DMS114 treated with DMSO at 0.1 percent for 48 hours (cell line): ENCODE measurements around the gene MRGPRG.
"Not testable (repeated sequence)": the region's sequence is repeated elsewhere in the genome, so short reads cannot be mapped to it uniquely, and the experiment has no call there.

Experiments
- DNase-seq: peaks from one replicate; lab custom pipeline; 2025; ENCODE audit not compliant: unreplicated experiment; lab: John Stamatoyannopoulos, UW

MRGPRG gene

GRCh38 chr11:3218483-3219280 lies at the start of gene MRGPRG:
MRGPRG (minus strand) TSS chr11:3218813; CDS start chr11:3218813, 0 bp downstream.
- DNase-seq, result no peak

- DNase-seq, result not testable (repeated sequence)
These were observed 43.9 kb upstream of the MRGPRG start for GRCh38 chr11:3262548-3262947.

DNA sequence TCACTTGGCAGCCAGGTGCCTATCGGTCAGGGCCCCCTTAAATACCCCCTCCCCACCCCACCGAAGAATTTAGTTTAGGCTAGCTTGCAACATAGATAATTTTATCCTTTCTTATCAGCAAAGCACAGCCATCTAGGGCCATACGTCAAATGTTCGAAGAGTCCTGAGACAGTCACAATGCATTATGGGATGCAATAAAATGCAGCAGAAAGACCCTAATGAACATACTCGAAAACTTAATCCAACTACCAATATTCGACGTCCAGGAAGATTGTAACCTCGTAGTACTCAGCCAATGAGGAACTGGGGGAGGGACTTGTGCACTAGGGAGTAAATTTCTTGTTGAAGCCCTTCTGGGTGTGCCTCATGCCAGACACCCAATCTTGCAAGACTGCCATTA lies 43.2 kb upstream of the MRGPRG start:
- DNase-seq, result not testable (repeated sequence)

DNA sequence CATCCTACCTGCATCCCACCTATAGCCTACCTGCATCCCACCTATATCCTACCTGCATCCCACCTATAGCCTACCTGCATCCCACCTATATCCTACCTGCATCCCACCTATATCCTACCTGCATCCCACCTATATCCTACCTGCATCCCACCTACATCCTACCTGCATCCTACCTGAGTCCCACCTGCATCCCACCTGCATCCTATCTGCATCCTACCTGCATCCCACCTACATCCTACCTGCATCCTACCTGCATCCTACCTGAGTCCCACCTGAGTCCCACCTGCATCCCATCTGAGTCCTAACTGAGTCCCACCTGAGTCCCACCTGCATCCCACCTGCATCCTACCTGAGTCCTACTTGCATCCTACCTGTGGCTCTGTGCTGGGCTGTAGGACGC lies 38.9 kb upstream of the MRGPRG start:
- DNase-seq, result not testable (repeated sequence)

DNA sequence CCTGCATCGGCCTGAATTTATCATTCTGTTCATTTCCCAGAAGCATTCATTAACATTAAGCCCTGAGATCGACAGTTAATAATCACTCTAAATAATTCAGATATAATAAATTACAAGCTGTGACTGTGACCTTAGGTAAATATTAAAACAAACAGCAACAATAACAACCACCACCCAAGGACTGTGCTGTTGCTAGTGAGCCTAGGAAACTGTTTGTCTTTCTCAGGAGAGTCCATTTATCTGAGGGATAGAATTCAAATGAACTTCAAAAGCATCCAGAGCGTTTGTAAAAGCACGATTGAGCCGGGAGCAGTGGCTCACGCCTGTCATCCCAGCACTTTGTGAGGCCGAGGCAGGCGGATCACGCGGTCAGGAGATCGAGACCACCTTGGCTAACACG lies 36.6 kb upstream of the MRGPRG start:
- DNase-seq, result not testable (repeated sequence)

GRCh38 chr11:3254773-3255172 lies 36.2 kb upstream of the MRGPRG start:
- not testable (repeated sequence) for DNase-seq

DNA sequence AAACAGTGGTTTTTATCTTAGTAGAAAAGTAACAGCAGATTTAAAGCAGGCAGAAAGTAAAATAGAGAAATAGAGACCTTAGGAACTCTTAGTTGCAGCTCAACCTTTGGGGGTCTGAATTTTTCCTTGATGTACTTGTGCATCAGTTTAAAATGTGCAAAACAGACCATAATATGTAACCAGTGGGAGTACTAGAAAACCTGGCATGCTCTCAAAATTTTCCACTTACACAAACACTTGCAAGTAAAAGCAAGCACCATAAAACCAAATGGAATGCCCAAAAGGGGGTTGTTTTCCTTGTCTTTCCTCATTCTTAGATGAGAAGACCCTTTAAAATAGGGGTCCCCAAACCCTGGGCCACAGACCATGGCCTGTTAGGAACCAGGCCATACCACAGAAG lies 26.5 kb upstream of the MRGPRG start:
- DNase-seq, result no peak

DNA sequence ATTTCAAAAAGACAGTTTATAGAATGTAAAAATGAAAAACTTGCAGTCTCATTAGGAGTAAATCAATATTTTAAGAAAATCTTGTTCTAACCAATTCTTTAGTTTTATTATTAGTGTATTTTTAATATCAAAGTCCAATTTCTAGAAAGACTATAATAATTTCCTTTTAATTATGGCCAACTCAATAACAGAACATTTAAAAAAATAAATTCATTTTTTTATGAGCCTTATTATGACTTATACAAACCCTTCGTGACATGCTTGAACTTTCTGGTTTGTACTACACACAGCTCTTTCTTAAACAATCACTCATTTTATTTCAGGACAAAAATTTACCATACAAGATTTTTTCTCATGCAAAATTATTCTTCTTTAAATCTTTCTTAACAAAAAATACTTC lies 25.3 kb upstream of the MRGPRG start:
- DNase-seq, result no peak

DNA sequence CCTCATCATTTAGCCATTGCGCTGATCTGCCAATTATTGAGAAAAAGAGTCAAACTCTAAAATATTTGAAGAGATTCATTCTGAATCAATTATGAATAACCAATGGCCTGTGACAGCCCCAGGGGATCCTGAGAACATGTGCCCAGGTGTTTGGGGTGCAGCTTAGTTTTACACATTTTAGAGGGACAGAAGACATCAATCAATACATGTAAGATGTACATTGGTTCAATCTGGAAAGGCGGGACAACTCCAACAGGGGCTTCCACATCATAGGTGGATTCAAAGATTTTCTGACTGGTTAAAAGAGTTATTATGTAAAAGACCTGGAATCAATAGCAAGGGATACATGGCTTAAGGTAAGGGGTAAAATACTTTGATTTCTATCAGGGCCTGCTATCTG lies 18.5 kb upstream of the MRGPRG start:
- DNase-seq, result no peak

DNA sequence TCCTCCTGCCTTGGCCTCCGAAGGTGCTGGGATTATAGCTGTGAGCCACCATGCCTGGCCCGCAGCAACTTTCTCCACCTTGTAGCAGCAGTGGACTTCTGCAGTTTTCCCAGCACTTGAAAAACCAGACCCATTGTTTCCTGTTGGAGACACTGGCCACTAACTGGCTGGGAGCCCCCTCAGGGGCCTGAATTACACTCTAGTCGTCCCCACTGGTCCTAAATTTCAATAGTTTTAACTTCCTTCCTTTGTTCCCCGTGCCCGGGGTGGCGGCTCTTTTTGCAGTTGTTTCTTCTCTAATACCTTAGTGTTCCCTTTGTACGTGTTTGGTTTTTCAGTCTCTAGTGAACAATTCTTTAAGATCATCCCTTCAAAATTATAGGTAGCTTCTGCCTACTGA lies 16.2 kb upstream of the MRGPRG start:
- DNase-seq, result no peak

- no peak for DNase-seq
These were observed 14.3 kb upstream of the MRGPRG start for GRCh38 chr11:3232956-3233355.

DNA sequence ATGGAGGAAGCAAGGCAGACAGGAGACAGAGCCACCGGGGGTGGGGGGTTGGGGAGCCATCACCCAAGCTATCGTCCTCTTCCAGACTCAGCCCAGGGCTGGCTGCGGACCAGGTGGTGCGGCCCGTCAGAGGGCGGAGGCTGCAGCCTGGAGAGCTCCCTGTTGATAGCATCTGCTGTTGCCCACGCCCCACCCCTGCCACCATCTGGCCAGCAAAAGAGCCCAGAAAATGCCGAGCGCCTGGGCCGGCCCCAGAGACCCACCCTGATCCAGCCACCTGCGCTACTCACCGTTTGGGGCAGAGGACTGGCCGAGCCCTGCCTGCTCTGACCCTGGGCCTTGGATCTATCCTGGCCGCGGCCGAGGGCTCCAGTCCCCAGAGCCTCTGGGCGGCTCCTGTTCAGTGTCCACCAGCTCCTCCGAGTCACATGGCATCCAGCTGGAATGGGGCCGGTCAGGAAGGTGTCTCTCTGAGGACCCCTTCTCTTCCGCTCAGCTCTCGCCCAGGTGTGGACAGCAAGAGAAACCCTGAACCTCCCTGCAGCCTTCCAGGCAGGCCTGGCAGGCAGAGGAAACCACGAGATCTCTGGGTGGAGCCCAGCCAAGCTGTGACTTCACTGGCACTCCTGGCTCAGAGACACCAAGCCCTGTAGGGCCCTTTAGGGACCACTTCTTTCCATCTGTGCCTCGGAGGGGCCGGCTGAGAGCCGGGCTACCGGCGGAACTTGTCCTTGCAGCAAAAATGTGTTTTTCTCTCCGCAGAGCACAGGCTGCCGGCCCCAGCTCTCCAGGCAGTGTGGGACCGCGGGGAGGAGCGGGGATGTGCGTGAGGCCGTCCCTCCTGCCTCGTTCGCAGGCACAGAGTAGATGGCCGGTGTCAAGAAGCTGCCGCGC lies 13.5 kb upstream of the MRGPRG start, which contains the start of gene MRGPRE:
Gene MRGPRE, minus strand, starts transcription at position 567 of the 894 bp plus-strand sequence. CDS start 3,618 bp downstream, outside the sequence.
- no peak for DNase-seq

DNA sequence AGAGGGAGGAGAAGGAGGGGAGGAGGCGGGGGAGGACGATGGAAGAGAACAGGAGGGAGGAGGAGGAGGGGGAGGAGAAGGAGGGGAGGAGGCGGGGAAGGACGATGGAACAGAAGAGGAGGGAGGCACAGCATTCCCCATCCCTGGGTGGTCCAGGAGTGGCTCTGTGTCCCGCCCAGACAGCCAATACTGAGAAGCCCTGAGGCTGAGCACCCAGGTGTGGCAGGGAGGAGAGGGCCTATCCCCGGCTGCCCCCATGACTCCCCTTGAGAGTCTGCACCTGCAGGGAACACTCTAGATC lies 12.9 kb upstream of the MRGPRG start:
- DNase-seq, result no peak

DNA sequence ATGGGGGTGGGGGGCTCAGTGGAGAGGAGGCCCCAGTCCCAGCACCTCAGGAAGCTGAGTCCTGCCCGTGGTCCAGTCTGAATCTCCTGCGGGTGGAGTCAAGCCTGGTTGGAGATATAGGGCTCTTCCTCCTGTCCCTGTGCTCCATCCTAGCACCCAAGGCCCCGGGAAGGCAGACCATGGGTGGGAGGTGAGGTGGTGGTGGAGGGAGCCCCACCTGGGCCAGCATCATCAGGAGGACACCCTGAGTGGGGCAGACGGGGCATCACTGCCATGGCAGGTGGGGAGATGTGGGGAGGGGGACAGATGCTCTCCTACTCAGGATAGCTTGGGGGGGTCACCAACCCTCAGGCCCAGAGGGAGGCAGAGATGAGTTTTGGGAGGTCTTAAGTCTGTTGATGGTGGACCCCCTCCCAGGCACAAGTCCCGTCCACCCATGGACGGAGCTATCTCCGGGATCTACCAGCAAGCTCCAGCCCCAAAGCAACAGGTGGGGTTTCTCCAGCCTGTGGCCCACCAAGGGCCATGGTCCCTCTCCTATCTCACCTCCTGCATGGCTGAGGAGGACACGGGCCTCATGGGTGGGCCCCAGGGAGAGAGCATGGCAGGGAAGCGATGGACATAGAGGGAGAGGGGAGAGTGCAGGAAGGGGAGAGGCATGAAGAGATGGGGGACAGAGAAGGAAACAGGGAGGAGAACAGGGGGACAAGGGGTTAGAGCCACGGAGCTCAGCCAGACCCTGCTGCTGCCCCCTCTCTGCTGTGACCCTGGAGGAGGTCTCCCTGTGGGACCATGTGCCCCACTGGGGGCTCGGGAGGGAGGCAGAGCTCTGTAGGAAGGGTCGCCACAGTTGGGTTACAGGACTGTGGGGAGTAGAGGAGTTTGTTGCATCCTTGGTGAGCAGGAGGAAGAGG lies 12.3 kb upstream of the MRGPRG start:
- DNase-seq, result no peak

DNA sequence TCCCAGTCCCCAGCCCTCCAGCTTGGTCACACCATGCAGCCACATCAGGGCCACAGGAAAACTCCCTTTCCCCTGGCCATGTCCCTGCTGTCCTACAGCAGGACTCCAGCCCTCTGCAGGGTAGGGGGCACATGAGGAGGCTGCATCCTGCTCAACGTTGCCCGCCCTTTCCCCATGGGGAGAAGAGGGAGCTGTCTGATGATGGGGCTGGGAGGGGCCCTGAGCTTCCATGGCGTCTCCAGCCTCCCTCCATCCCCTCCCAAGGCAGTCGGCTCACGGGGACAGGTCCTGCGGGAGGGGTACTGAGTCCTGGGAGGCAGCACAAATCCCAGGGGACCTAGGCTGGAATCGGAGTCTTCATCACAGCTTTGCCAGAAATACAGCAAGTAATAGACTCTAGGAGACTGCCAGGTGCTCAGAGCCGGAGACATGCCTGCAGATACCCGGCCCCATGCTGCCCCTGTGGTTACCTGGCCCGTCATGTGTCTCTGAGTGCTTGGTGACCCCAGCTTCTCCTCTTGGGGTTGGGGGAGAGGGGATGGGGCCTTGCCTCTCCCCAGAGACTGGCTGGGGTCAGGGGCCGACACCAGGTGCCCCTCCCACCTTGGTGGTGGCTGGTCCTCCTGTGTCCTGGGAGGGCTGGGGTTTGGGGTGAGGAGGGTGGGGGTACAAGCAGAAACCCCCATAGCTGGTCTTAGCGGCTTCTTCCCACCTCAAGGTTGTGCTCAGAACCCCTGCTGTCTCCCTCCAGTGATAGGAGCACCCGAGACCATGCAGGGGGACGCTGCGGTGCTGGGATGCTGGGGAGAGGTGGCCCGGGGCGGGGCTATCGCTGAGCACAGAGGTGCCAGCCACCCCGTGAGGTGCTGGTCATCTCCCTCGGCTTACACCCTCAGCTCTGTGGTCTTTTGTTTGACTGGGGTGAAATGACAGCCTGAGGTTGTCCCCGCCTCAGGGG lies 11.3 kb upstream of the MRGPRG start:
- DNase-seq, result no peak

DNA sequence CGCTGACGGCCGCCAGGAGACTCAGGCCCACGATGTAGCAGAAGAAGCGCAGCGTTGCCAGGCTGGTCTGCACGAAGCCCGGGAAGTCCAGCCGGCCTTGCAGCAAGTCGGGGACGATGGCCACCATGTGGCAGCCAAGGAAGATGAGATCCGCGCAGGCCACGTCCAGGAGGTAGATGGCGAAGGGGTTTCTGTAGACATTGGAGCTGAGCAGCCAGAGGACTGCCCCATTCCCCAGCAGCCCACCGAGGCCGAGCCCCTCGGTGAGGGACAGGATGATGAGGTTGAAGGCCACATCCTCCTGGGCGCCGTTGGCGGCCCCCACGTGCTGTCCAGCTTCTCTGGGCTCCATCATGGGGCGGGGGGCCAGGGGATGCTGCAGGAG lies 9.8 kb upstream of the MRGPRG start:
- DNase-seq, result no peak

DNA sequence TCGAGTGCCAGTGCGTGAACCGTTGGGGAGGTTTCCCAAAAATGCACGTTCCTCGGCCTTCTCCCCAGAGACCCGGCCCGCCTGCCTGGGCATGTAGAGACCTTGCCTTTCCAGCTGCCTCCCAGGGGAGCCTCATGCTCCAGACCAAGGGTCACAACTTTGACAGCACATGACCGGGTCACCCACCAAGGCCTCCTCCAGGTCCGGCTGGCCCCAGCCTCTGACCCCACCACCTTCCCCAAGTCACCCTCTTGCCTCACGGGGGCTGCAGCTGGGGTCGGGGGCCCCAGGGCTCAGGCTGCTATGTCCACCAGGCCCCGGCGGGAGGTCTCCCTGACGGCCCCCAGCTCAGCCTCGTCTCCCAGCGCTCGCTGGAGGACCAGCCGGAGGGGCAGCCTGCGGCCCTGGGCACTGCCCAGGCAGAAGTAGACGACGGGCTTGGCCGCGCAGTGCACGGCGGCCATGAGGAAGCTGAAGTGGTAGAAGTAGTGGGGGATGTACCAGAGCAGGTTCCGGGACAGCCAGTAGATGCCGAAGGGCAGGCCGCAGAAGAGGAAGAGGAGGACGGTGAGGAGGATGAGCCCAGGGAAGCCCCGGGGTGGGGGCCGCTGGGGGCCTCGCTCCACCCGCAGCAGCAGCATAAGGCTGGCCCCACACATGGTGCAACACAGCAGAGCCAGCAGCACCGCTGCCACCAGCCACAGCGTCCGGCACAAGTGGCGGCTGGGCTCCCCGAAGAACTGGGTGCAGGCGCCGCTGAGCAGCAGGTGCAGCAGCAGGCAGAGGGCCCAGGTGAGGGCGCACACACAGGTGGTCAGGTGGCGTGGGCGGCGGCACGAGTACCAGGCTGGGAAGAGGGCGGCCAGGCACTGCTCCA lies 9.2 kb upstream of the MRGPRG start:
- DNase-seq, result no peak

- DNase-seq, result no peak
These were observed 8.4 kb upstream of the MRGPRG start for GRCh38 chr11:3226846-3227567.
